H9 (cell line): ENCODE results near the gene ARPC4. TPM values are rescaled to one million over a fixed set of nuclear protein-coding genes. Genes with fewer than 3 reads are reported as not detected.

Experiments used
- DNase-seq: peaks from one replicate; pipeline ENCODE4 v3.0.0-alpha.2; 2017
- H2AFZ ChIP-seq: one replicate; pipeline ENCODE4 v1.6.1; 2013; ENCODE audit warnings: mild to moderate bottlenecking, low read length, control low read depth, moderate library complexity
- H2AK5ac ChIP-seq: 2 replicates; pipeline ENCODE4 v1.6.1; 2013; ENCODE audit warnings: low read length, control low read depth, mixed read lengths; ENCODE audit not compliant: insufficient read length
- H2BK120ac ChIP-seq: one replicate; pipeline ENCODE4 v1.6.1; 2013; ENCODE audit warnings: low read depth, mild to moderate bottlenecking, low read length, control low read depth, inconsistent platforms; ENCODE audit not compliant: poor library complexity, severe bottlenecking
- H2BK12ac ChIP-seq: 2 replicates; pipeline ENCODE4 v1.6.1; 2013; ENCODE audit warnings: low read length, control low read depth, mixed read lengths, low read depth; ENCODE audit not compliant: insufficient read length
- H2BK15ac ChIP-seq: 2 replicates; pipeline ENCODE4 v1.6.1; 2013; ENCODE audit warnings: low read depth, low read length, control low read depth
- H2BK20ac ChIP-seq: one replicate; pipeline ENCODE4 v1.6.1; 2013; ENCODE audit warnings: low read depth, mild to moderate bottlenecking, low read length, control low read depth, inconsistent platforms; ENCODE audit not compliant: poor library complexity, severe bottlenecking
- H2BK5ac ChIP-seq: 2 replicates; pipeline ENCODE4 v1.6.1; 2013; ENCODE audit warnings: low read length, control low read depth, mixed read lengths; ENCODE audit not compliant: insufficient read length
- H3K14ac ChIP-seq: 2 replicates; pipeline ENCODE4 v1.6.1; 2013; ENCODE audit warnings: low read length, control low read depth; ENCODE audit not compliant: insufficient read depth
- H3K18ac ChIP-seq: 2 replicates; pipeline ENCODE4 v1.6.1; 2013; ENCODE audit warnings: low read depth, mild to moderate bottlenecking, mixed read lengths, low read length, control low read depth; ENCODE audit not compliant: insufficient read length
- H3K23ac ChIP-seq: 2 replicates; pipeline ENCODE4 v1.6.1; 2013; ENCODE audit warnings: low read length, control low read depth, mixed read lengths, low read depth; ENCODE audit not compliant: insufficient read length
- H3K23me2 ChIP-seq: 2 replicates; pipeline ENCODE4 v1.6.1; 2013; ENCODE audit warnings: low read depth, mild to moderate bottlenecking, mixed read lengths, low read length, control low read depth; ENCODE audit not compliant: insufficient read length, poor library complexity, severe bottlenecking
- H3K27ac ChIP-seq: 2 replicates; pipeline ENCODE4 v1.5.1; 2013; ENCODE audit warnings: low read length, control low read depth, mixed read lengths, low read depth; ENCODE audit not compliant: insufficient read length
- H3K27me3 ChIP-seq: 2 replicates; pipeline ENCODE4 v1.6.1; 2013; ENCODE audit warnings: low read length, control low read depth, inconsistent platforms; ENCODE audit not compliant: insufficient read depth
- H3K4ac ChIP-seq: 2 replicates; pipeline ENCODE4 v1.6.1; 2013; ENCODE audit warnings: low read depth, mild to moderate bottlenecking, control low read depth, inconsistent platforms, low read length, moderate library complexity
- H3K4me1 ChIP-seq: 2 replicates; pipeline ENCODE4 v1.6.1; 2013; ENCODE audit warnings: low read length, control low read depth, inconsistent platforms; ENCODE audit not compliant: insufficient read depth
- H3K4me2 ChIP-seq: 2 replicates; pipeline ENCODE4 v1.6.1; 2013; ENCODE audit warnings: low read length, control low read depth, mixed read lengths; ENCODE audit not compliant: insufficient read length, insufficient read depth
- H3K56ac ChIP-seq: 2 replicates; pipeline ENCODE4 v1.6.1; 2013; ENCODE audit warnings: low read depth, mild to moderate bottlenecking, mixed read lengths, low read length, control low read depth; ENCODE audit not compliant: insufficient read length
- H3K79me1 ChIP-seq: 2 replicates; pipeline ENCODE4 v1.6.1; 2013; ENCODE audit warnings: low read depth, mild to moderate bottlenecking, moderate library complexity, low read length, control low read depth, inconsistent platforms; ENCODE audit not compliant: insufficient read depth, poor library complexity, severe bottlenecking
- H3K79me2 ChIP-seq: 2 replicates; pipeline ENCODE4 v1.6.1; 2013; ENCODE audit warnings: low read length, control low read depth, inconsistent platforms; ENCODE audit not compliant: insufficient read depth
- H3K9ac ChIP-seq: 2 replicates; pipeline ENCODE4 v1.6.1; 2013; ENCODE audit warnings: low read length, control low read depth, mixed read lengths; ENCODE audit not compliant: insufficient read length; ENCODE audit errors: extremely low read depth
- H3K9me3 ChIP-seq: one replicate; pipeline ENCODE4 v1.6.1; 2013; ENCODE audit warnings: low read depth, low read length, inconsistent platforms; ENCODE audit not compliant: control insufficient read depth
- H3T11ph ChIP-seq: one replicate; pipeline ENCODE4 v1.6.1; 2013; ENCODE audit warnings: mild to moderate bottlenecking, low read length, control low read depth, inconsistent platforms
- H4K20me1 ChIP-seq: one replicate; pipeline ENCODE4 v1.6.1; 2013; ENCODE audit not compliant: control insufficient read depth, insufficient read length, insufficient read depth
- H4K5ac ChIP-seq: 2 replicates; pipeline ENCODE4 v1.6.1; 2013; ENCODE audit warnings: low read depth, mild to moderate bottlenecking, mixed read lengths, low read length, control low read depth; ENCODE audit not compliant: insufficient read length
- H4K8ac ChIP-seq: replicated peaks from 2 replicates; pipeline ENCODE4 v1.6.1; 2013; ENCODE audit warnings: low read length, control low read depth, mixed read lengths, low read depth; ENCODE audit not compliant: insufficient read length
- H4K91ac ChIP-seq: 2 replicates; pipeline ENCODE4 v1.6.1; 2013; ENCODE audit warnings: low read depth, mild to moderate bottlenecking, moderate library complexity, mixed read lengths, low read length, control low read depth; ENCODE audit not compliant: insufficient read length
- H3K27ac Mint-ChIP-seq, 3 experiments: 2 replicates in 2 of 3; 3 replicates in 1 of 3; pipeline ENCODE4 v1.8.0; 2020 to 2021; ENCODE audit warnings: mixed read lengths in 3 of 3, mild to moderate bottlenecking in 1 of 3, moderate library complexity in 1 of 3
- H3K27me3 Mint-ChIP-seq: 2 replicates; pipeline ENCODE4 v1.8.0; 2021; ENCODE audit warnings: low read depth, mild to moderate bottlenecking, moderate library complexity, mixed read lengths
- H3K36me3 Mint-ChIP-seq, 3 experiments: 2 replicates in 2 of 3; 3 replicates in 1 of 3; pipeline ENCODE4 v1.8.0; 2020 to 2021; ENCODE audit warnings: low read depth in 3 of 3, mixed read lengths in 3 of 3; ENCODE audit not compliant: insufficient read depth in 1 of 3
- H3K4me1 Mint-ChIP-seq, 2 experiments: 2 replicates each; pipeline ENCODE4 v1.8.0; 2020; ENCODE audit warnings: mixed read lengths in 2 of 2
- H3K4me3 Mint-ChIP-seq, 2 experiments: 2 replicates in 1 of 2; 3 replicates in 1 of 2; pipeline ENCODE4 v1.8.0; 2020 to 2021; ENCODE audit warnings: mild to moderate bottlenecking in 2 of 2, mixed read lengths in 2 of 2, moderate library complexity in 1 of 2
- H3K9me3 Mint-ChIP-seq, 2 experiments: 2 replicates in 1 of 2; 3 replicates in 1 of 2; pipeline ENCODE4 v1.8.0; 2020; ENCODE audit warnings: mild to moderate bottlenecking in 2 of 2, mixed read lengths in 2 of 2, moderate library complexity in 1 of 2
- CTCF ChIP-seq: fragments of 200-600 bp; sonication (generic); conservative IDR thresholded peaks from 3 replicates; pipeline ENCODE4 v1.8.0; 2021; ENCODE audit warnings: antibody characterized with exemption, mild to moderate bottlenecking
- WGBS: extraction: QIAGEN DNeasy Blood & Tissue Kit; methylation state at CpG from one replicate; pipeline ENCODE4 v1.1.7; 2013; ENCODE audit warnings: missing lambda C conversion rate, low lambda C conversion rate, mixed read lengths; ENCODE audit not compliant: insufficient read length; ENCODE audit errors: extremely low coverage; 5-methylcytosine and 5-hydroxymethylcytosine counted together
- total RNA-seq: library from RNA; stranded (reverse); gene quantifications from 2 replicates; pipeline ENCODE4 v1.2.1, GENCODE V29; 2021

Gene ARPC4
- total RNA-seq, 1 experiment from 2014 or later: 161 TPM

DNA sequence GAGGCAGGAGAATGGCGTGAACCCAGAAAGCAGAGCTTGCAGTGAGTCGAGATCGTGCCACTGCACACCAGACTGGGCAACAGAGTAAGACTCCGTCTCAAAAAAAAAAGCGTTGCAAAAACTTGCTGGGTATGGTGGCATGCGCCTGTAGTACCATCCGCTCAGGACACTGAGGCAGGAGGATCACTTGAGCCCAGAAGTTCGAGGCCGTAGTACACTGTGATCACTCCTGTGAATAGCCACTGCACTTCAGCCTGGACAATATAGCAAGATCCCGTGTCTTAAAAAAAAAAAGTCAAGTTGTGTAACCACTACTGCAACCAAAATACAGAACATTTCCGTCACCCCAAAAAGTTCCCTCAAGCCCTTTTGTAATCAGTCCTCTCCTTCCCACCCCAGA, 1.5 kb downstream of the ARPC4 start:
- Histone ChIP-seq H4K8ac (no peak overlapping the region), H3K4me2 (no peak overlapping the region), H2BK5ac (no peak overlapping the region), H3K27ac (no peak overlapping the region), H3K9ac (no peak overlapping the region), H3K27me3 (no peaks in the 10 kb centered on the region; the same call in 1 of the 2 replicates), H3K56ac (no peak overlapping the region), H4K20me1 (no peaks in the 10 kb centered on the region), H2AK5ac (no peak overlapping the region), H3K18ac (no peak overlapping the region), H3K4me1 (no peaks in the 10 kb centered on the region), H3K23me2 (peaks cover 6% of the 10 kb centered on the region), H4K91ac (no peak overlapping the region), H3K4ac (no peak overlapping the region), H3K79me2 (peaks cover 5% of the 10 kb centered on the region; the same call in 1 of the 2 replicates), H3K9me3 (no peaks in the 10 kb centered on the region), H2BK15ac (no peak overlapping the region), H2BK12ac (no peak overlapping the region), H4K5ac (no peak overlapping the region), H3T11ph (no peak overlapping the region), H3K14ac (no peak overlapping the region), H3K79me1 (no peaks in the 10 kb centered on the region), H2AFZ (no peak overlapping the region), H2BK120ac (no peak overlapping the region), H2BK20ac (no peak overlapping the region), H3K23ac (no peak overlapping the region)
- Mint-ChIP-seq H3K4me3 (peak overlapping the region; percentile 58 to 94), H3K9me3 (no peaks in the 10 kb centered on the region), H3K36me3 (peaks cover 31 to 54% (median 43%) of the 10 kb centered on the region in 3 experiments; a peak in 6 of 7 replicates), H3K27me3 (peaks cover 1% of the 10 kb centered on the region; the same call in 1 of the 2 replicates), H3K27ac (peak overlapping the region in 2 of 3 experiments; percentile 42 to 54; a peak in 3 of 7 replicates), H3K4me1 (peaks cover 10 to 19% of the 10 kb centered on the region in 2 experiments)
- DNase-seq: no peak
- no CpG with 5 or more reads among the region's 11 CpGs for WGBS
- no peak for TF ChIP-seq CTCF
